ENCODE results near the gene POLR2F. TPM values are rescaled to one million over a fixed set of nuclear protein-coding genes. Genes with fewer than 3 reads are reported as not detected.

Gene POLR2F
- total RNA-seq, 1 donor from 2014 or later = 137 TPM

GRCh38 chr22:37930952-37931440, 22.5 kb upstream of the POLR2F start:
- peak overlapping the region; percentile 27 for H3K27ac Mint-ChIP-seq (ENCODE audit: unreplicated experiment)
- peaks cover 8% of the 10 kb centered on the region for H3K4me1 Mint-ChIP-seq
- no peak for DNase-seq (ENCODE audit: low read depth, low spot score)
- no peaks in the 10 kb centered on the region for H3K9me3 Mint-ChIP-seq
- H3K4me3 Mint-ChIP-seq = no peak overlapping the region
- peaks cover 6% of the 10 kb centered on the region for H3K36me3 Mint-ChIP-seq (ENCODE audit: low read depth)
- no peak for TF ChIP-seq CTCF (conservative IDR thresholded peaks at IDR 0.05)
- no peaks in the 10 kb centered on the region for H3K27me3 Mint-ChIP-seq (ENCODE audit: low read depth)

GRCh38 chr22:37931893-37932389, 21.6 kb upstream of the POLR2F start:
- Mint-ChIP-seq H3K36me3 (ENCODE audit: low read depth) (peaks cover 6% of the 10 kb centered on the region), H3K4me1 (peaks cover 8% of the 10 kb centered on the region), H3K4me3 (no peak overlapping the region), H3K9me3 (no peaks in the 10 kb centered on the region), H3K27ac (ENCODE audit: unreplicated experiment) (no peak overlapping the region), H3K27me3 (ENCODE audit: low read depth) (no peaks in the 10 kb centered on the region)
- no peak for DNase-seq (ENCODE audit: low read depth, low spot score)
- TF ChIP-seq CTCF (conservative IDR thresholded peaks at IDR 0.05) = no peak

- Mint-ChIP-seq H3K36me3 (ENCODE audit: low read depth) (peaks cover 6% of the 10 kb centered on the region), H3K27me3 (ENCODE audit: low read depth) (no peaks in the 10 kb centered on the region), H3K27ac (ENCODE audit: unreplicated experiment) (no peak overlapping the region), H3K9me3 (no peaks in the 10 kb centered on the region), H3K4me3 (no peak overlapping the region), H3K4me1 (peaks cover 8% of the 10 kb centered on the region)
- TF ChIP-seq CTCF (conservative IDR thresholded peaks at IDR 0.05) = no peak
- no peak for DNase-seq (ENCODE audit: low read depth, low spot score)
Observed at GRCh38 chr22:37932401-37932800, 21.1 kb upstream of the POLR2F start.

- H3K4me1 Mint-ChIP-seq = peaks cover 8% of the 10 kb centered on the region
- H3K4me3 Mint-ChIP-seq = no peak overlapping the region
- peaks cover 6% of the 10 kb centered on the region for H3K36me3 Mint-ChIP-seq (ENCODE audit: low read depth)
- H3K27ac Mint-ChIP-seq (ENCODE audit: unreplicated experiment) = no peak overlapping the region
- DNase-seq (ENCODE audit: low read depth, low spot score) = no peak
- no peaks in the 10 kb centered on the region for H3K9me3 Mint-ChIP-seq
- H3K27me3 Mint-ChIP-seq (ENCODE audit: low read depth) = no peaks in the 10 kb centered on the region
- no peak for TF ChIP-seq CTCF (conservative IDR thresholded peaks at IDR 0.05)
Observed at GRCh38 chr22:37932821-37933578, 20.5 kb upstream of the POLR2F start.

- Mint-ChIP-seq H3K36me3 (ENCODE audit: low read depth) (peaks cover 3% of the 10 kb centered on the region), H3K4me3 (no peak overlapping the region), H3K4me1 (peaks cover 8% of the 10 kb centered on the region), H3K9me3 (no peaks in the 10 kb centered on the region), H3K27ac (ENCODE audit: unreplicated experiment) (peak overlapping the region; percentile 67), H3K27me3 (ENCODE audit: low read depth) (no peaks in the 10 kb centered on the region)
- peak; percentile 93 for DNase-seq (ENCODE audit: low read depth, low spot score)
- TF ChIP-seq CTCF (conservative IDR thresholded peaks at IDR 0.05) = peak; percentile 94
Observed at GRCh38 chr22:37933711-37934376, 19.7 kb upstream of the POLR2F start.

All from neural crest cell (in vitro differentiated cells).